SK-N-SH (cell line): ENCODE results near the gene ITGB5. TPM values are rescaled to one million over a fixed set of nuclear protein-coding genes. Genes with fewer than 3 reads are reported as not detected.
A peak's percentile ranks its signal among the peaks of the same experiment; 100 is the strongest.

Experiments used
- CTCF ChIA-PET: fragments of 300-600, 350-600 bp; formaldehyde crosslinking; extraction: SDS; loops from one replicate; lab custom pipeline; 2021; lab: Yijun Ruan, JAX
- POLR2A ChIA-PET: fragments of 350-600 bp; sonication (Branson Sonifier 250); formaldehyde crosslinking; extraction: SDS; loops from one replicate; lab custom pipeline; 2020; ENCODE audit warnings: antibody characterized with exemption, inconsistent platforms; lab: Yijun Ruan, JAX
- DNase-seq: peaks from one replicate; pipeline ENCODE4 v3.0.0; 2012
- H2AFZ ChIP-seq: fragments of 200-600 bp; sonication (generic); 2 replicates; pipeline ENCODE4 v1.8.1; 2016; ENCODE audit warnings: antibody characterized with exemption, mild to moderate bottlenecking, low read depth
- H3F3A ChIP-seq: fragments of 200-600 bp; sonication (generic); replicated peaks from 2 replicates; pipeline ENCODE3; 2016; ENCODE audit warnings: antibody characterized with exemption, mild to moderate bottlenecking; ENCODE audit not compliant: insufficient read depth
- H3K27ac ChIP-seq, 2 experiments: fragments of 200-500 bp in 1 of 2; fragments of 200-600 bp in 1 of 2; sonication (Bioruptor generic) in 1 of 2; sonication (generic), shearing (Covaris generic) in 1 of 2; 2 replicates each; pipeline versions ENCODE4 v1.5.1 to v1.6.1; 2014 to 2016; ENCODE audit warnings: low read depth in 2 of 2, inconsistent platforms in 1 of 2, low read length in 1 of 2, mild to moderate bottlenecking in 1 of 2, mixed read lengths in 1 of 2
- H3K27me3 ChIP-seq: fragments of 200-600 bp; sonication (generic), shearing (Covaris generic); 2 replicates; pipeline ENCODE4 v1.6.1; 2016; ENCODE audit warnings: mixed run types; ENCODE audit not compliant: insufficient read depth
- H3K36me3 ChIP-seq, 2 experiments: fragments of 200-500 bp in 1 of 2; fragments of 200-600 bp in 1 of 2; sonication (Bioruptor generic) in 1 of 2; sonication (generic) in 1 of 2; replicated peaks in 1 of 2; 2 replicates each; pipeline versions ENCODE3 to v1.5.1; 2014 to 2016; ENCODE audit warnings: low read length in 1 of 2, mild to moderate bottlenecking in 1 of 2; ENCODE audit not compliant: insufficient read depth in 2 of 2, control insufficient read depth in 1 of 2
- H3K4me1 ChIP-seq, 2 experiments: fragments of 200-500 bp in 1 of 2; fragments of 200-600 bp in 1 of 2; sonication (Bioruptor generic) in 1 of 2; sonication (generic), shearing (Covaris generic) in 1 of 2; 2 replicates each; pipeline versions ENCODE4 v1.5.1 to v1.6.1; 2014 to 2016; ENCODE audit warnings: low read depth in 1 of 2, low read length in 1 of 2, mixed run types in 1 of 2; ENCODE audit not compliant: insufficient read depth in 2 of 2, control insufficient read depth in 1 of 2
- H3K4me2 ChIP-seq: fragments of 200-600 bp; sonication (generic), shearing (Covaris generic); 2 replicates; pipeline ENCODE4 v1.6.1; 2017; ENCODE audit warnings: mixed run types
- H3K4me3 ChIP-seq, 2 experiments: fragments of 200-500 bp in 1 of 2; fragments of 200-600 bp in 1 of 2; sonication (Bioruptor generic) in 1 of 2; sonication (generic), shearing (Covaris generic) in 1 of 2; 2 replicates each; pipeline versions ENCODE4 v1.5.1 to v1.8.1; 2014 to 2016; ENCODE audit warnings: low read depth in 2 of 2, inconsistent platforms in 1 of 2, low read length in 1 of 2, mild to moderate bottlenecking in 1 of 2, mixed read lengths in 1 of 2, moderate library complexity in 1 of 2
- H3K79me2 ChIP-seq: fragments of 200-600 bp; sonication (generic); 2 replicates; pipeline ENCODE4 v1.8.1; 2017; ENCODE audit warnings: mild to moderate bottlenecking; ENCODE audit not compliant: insufficient read depth
- H3K9ac ChIP-seq: fragments of 200-600 bp; sonication (generic); 2 replicates; pipeline ENCODE4 v1.6.1; 2017; ENCODE audit warnings: mixed run types
- H3K9me2 ChIP-seq: fragments of 200-600 bp; sonication (generic); 2 replicates; pipeline ENCODE4 v1.6.1; 2017; ENCODE audit warnings: mixed run types
- H3K9me3 ChIP-seq: fragments of 200-600 bp; sonication (generic); 2 replicates; pipeline ENCODE4 v1.6.1; 2017; ENCODE audit warnings: mixed run types, mild to moderate bottlenecking, moderate library complexity
- H4K20me1 ChIP-seq: fragments of 200-600 bp; sonication (generic); 2 replicates; pipeline ENCODE4 v1.6.1; 2017; ENCODE audit warnings: mild to moderate bottlenecking, mixed run types; ENCODE audit not compliant: insufficient read depth
- CTCF ChIP-seq: fragments of 200-600 bp; sonication (generic); IDR thresholded peaks from 2 replicates; pipeline ENCODE4 v1.6.1; 2017; ENCODE audit warnings: antibody characterized with exemption, mild to moderate bottlenecking, moderate library complexity
- ELF1 ChIP-seq: IDR thresholded peaks from 2 replicates; pipeline ENCODE4 v1.4.0; 2012
- EP300 ChIP-seq, 2 experiments: IDR thresholded peaks; 2 replicates each; pipeline versions ENCODE4 v1.4.0 to v1.6.1; 2012; ENCODE audit warnings: borderline replicate concordance in 1 of 2, low read depth in 1 of 2, low read length in 1 of 2
- EZH2phosphoT487 ChIP-seq: fragments of 200-600 bp; sonication (generic); IDR thresholded peaks from 2 replicates; pipeline ENCODE4 v1.6.1; 2017; ENCODE audit warnings: low read depth, mixed run types, mild to moderate bottlenecking, antibody characterized with exemption, moderate library complexity, borderline replicate concordance
- FOSL2 ChIP-seq: IDR thresholded peaks from 2 replicates; pipeline ENCODE4 v1.4.0; 2012; ENCODE audit warnings: low read depth, mild to moderate bottlenecking, moderate library complexity, borderline replicate concordance
- FOXJ3 ChIP-seq: sonication (generic); formaldehyde crosslinking; IDR thresholded peaks from 2 replicates; pipeline ENCODE4 v1.5.1; 2020; ENCODE audit warnings: mild to moderate bottlenecking, missing genetic modification reagents
- FOXM1 ChIP-seq: IDR thresholded peaks from 2 replicates; pipeline ENCODE4 v1.4.0; 2012; ENCODE audit warnings: low read depth, mild to moderate bottlenecking
- GABPA ChIP-seq: IDR thresholded peaks from 2 replicates; pipeline ENCODE4 v1.4.0; 2012; ENCODE audit warnings: low read depth, mild to moderate bottlenecking
- GATA2 ChIP-seq: sonication (generic); formaldehyde crosslinking; IDR thresholded peaks from 2 replicates; pipeline ENCODE4 v1.5.0; 2020; ENCODE audit warnings: mild to moderate bottlenecking, missing genetic modification reagents
- JUND ChIP-seq: IDR thresholded peaks from 2 replicates; pipeline ENCODE4 v1.4.0; 2012
- MAX ChIP-seq: IDR thresholded peaks from 2 replicates; pipeline ENCODE4 v1.4.0; 2012; ENCODE audit warnings: low read depth
- MEF2A ChIP-seq: IDR thresholded peaks from 2 replicates; pipeline ENCODE4 v1.4.0; 2012; ENCODE audit warnings: low read depth, borderline replicate concordance
- MXI1 ChIP-seq: IDR thresholded peaks from 2 replicates; pipeline ENCODE4 v1.6.1; 2012; ENCODE audit warnings: mild to moderate bottlenecking, low read depth, low read length, improper control_type of control experiment
- POLR2AphosphoS5 ChIP-seq: IDR thresholded peaks from 2 replicates; pipeline ENCODE4 v1.6.1; 2012; ENCODE audit warnings: low read depth, low read length
- TCF12 ChIP-seq: IDR thresholded peaks from 2 replicates; pipeline ENCODE4 v1.4.0; 2012
- USF1 ChIP-seq: IDR thresholded peaks from 2 replicates; pipeline ENCODE4 v1.4.0; 2012; ENCODE audit warnings: low read depth, borderline replicate concordance
- ZBTB33 ChIP-seq: IDR thresholded peaks from 2 replicates; pipeline ENCODE4 v1.4.0; 2012; ENCODE audit warnings: low read depth, borderline replicate concordance
- WGBS: methylation state at CpG from one replicate; pipeline ENCODE4 v1.1.6; 2017; ENCODE audit warnings: low lambda C conversion rate; 5-methylcytosine and 5-hydroxymethylcytosine counted together
- polyA plus RNA-seq, 3 experiments: library from polyadenylated mRNA; depleted of rRNA; stranded (reverse); fragments of >200 nt; gene quantifications; 2 replicates each; pipeline ENCODE4 v1.2.3, GENCODE V29; 2012

Gene ITGB5
- polyA plus RNA-seq, 1 of the 3 experiments (the other 2 are of a cell fraction), result 481 TPM

- ChIA-PET POLR2A (no interaction called here), CTCF (no interaction called here)
- no peaks in the 10 kb centered on the region for H3K9me2 ChIP-seq
- H3F3A ChIP-seq, result peaks cover 13% of the 10 kb centered on the region
- H3K36me3 ChIP-seq, result peaks cover 33 to 61% of the 10 kb centered on the region in 2 experiments
- H2AFZ ChIP-seq, result no peak overlapping the region
- WGBS, result 94% methylated on average over 7 of the region's 7 CpGs
- H3K4me3 ChIP-seq, result no peak overlapping the region
- TF ChIP-seq EP300 (IDR thresholded peaks at IDR 0.05; ENCODE audit: borderline replicate concordance in 1 of 2, low read depth in 1 of 2, low read length in 1 of 2), result no peak
- TF ChIP-seq ZBTB33, result no peak
- no peak for TF ChIP-seq MAX
- no peak for TF ChIP-seq MEF2A
- TF ChIP-seq USF1, result no peak
- TF ChIP-seq POLR2AphosphoS5, result no peak
- no peak for TF ChIP-seq FOSL2
- TF ChIP-seq MXI1, result no peak
- TF ChIP-seq ELF1, result no peak
- no peak for TF ChIP-seq GABPA
- TF ChIP-seq FOXJ3 (CRISPR knock-in tag), result no peak
- TF ChIP-seq GATA2 (CRISPR knock-in tag), result no peak
- TF ChIP-seq CTCF, result no peak
- TF ChIP-seq TCF12, result no peak
- TF ChIP-seq JUND, result no peak
- no peak for TF ChIP-seq EZH2phosphoT487
- no peak for TF ChIP-seq FOXM1
- H3K9me3 ChIP-seq, result no peaks in the 10 kb centered on the region
- peak overlapping the region; percentile 0 to 36; a peak in 2 of 4 replicates for H3K27ac ChIP-seq
- no peak for DNase-seq
- H3K27me3 ChIP-seq, result no peaks in the 10 kb centered on the region
- no peak overlapping the region for H3K4me2 ChIP-seq
- peaks cover 19 to 33% of the 10 kb centered on the region in 2 experiments for H3K4me1 ChIP-seq
- peaks cover 15% of the 10 kb centered on the region; the same call in 1 of the 2 replicates for H3K79me2 ChIP-seq
- no peaks in the 10 kb centered on the region; the same call in 1 of the 2 replicates for H4K20me1 ChIP-seq
- no peak overlapping the region for H3K9ac ChIP-seq
These were observed 94.7 kb downstream of the ITGB5 start for GRCh38 chr3:124792341-124793040.
